GM19351 (cell line): ENCODE results near the gene CMYA5.
A peak's percentile ranks its signal among the peaks of the same experiment; 100 is the strongest.
"Not testable (repeated sequence)": the region's sequence is repeated elsewhere in the genome, so short reads cannot be mapped to it uniquely, and the experiment has no call there.

ENCODE experiments used
- ATAC-seq: cut with Tn5 transposase; IDR thresholded peaks from one replicate; pipeline ENCODE4 v1.9.1; 2021; ENCODE audit warnings: mild to moderate bottlenecking, moderate library complexity; ENCODE audit not compliant: unreplicated experiment

CMYA5 gene

DNA sequence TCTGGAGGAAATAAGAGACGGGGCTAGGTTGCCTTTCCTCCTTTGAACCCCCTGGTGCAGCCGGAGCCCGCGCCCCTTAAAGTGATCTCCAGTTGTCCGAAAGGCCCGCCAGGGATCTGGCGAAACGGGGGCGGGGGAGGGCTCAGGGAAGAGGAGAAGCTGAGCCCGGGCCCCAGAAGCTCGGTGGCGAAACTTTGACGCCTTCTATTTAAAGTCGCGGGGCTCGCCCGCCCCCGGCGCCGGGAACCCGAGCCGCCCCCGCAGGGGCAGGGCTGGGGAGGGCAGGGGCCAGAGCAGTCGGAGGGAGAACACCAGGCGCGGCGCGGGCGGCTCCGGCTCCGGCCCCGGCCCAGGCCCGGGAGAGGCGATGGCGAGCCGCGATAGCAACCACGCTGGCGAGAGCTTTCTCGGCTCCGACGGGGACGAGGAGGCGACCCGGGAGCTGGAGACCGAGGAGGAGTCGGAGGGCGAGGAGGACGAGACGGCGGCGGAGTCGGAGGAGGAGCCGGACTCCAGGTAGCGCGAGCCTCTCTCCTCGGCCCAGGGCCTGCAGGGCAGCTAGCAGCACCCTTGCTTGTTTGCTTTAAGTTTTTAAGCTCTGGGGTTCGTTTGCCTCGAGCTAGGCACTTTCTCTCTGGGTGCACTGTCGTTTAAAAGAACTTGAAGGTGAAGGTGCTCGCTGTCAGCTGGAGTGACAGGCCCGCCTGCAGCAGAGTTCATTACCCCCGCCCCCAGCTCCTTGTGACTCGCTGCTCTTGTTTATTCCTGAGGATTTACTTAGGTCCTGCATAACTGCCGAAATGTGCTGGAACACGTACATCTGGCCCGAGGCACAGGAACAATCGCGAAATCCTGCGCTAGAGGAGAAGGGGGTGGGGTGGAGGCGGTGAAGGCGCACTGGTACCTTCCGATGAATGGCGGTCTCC lies at the start of gene CMYA5:
Gene CMYA5, plus strand, starts transcription at position 296 of the 926 bp plus-strand sequence. Its CDS starts 72 bp downstream, at position 368.
- ATAC-seq = no peak

DNA sequence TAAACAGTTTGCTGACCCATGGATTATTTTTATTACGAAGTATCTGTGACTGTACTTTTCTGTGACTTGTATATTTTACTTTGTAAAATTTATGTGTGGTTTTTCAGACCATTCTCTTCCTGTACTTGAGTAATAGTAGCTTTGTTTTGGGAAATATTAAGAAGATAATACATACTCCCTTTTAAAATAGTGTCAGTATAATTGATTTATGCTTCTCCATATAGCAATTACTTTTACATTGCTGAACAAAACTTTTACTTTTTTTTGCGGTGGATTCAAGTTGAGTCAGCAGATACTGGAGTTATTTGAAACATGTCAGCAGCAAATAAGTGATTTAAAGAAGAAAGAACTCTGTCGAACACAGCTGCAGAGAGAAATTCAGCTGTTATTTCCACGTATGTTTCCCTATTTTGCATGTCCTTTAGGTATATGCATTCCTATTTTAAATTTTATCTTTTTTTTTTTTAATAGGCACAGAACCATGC lies 49.0 kb upstream of the CMYA5 start:
- ATAC-seq = no peak

DNA sequence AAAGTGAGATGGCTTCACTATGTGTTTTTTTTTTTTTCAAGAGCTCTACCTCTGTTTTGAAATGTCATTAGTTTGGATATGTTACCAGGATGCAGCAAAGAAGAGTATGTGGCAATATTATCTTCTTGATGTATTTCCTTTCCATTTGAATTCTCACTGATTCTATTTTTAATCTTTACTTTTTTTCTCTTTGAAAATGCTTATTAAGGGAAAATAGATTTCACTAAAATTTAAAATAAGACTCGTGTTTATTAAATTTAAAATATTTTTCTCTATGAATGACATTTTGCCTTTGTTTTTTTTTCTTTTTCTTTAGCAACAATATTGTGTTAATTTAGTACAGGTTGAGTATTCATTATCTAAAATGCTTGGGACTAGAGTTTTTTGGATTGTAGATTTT lies 48.2 kb upstream of the CMYA5 start:
- ATAC-seq = no peak

DNA sequence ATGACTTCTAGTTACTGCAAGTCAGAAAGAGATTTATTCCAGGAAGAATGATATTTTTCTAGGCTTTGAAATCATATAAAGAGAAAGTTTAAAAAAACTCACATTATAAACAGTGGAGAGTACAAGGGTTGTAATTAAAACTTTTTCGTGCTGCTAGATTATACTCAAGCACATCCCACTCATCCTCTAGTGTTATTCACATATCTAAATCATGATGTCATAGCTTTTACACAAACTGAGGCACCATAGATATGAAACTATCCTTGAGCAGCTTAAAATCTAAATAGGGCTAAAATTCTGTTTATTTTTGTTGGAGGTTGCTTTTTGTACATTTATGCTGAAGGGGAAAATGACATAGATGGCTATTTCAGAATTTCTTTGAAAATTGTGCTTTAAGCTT lies 47.4 kb upstream of the CMYA5 start:
- ATAC-seq = no peak

DNA sequence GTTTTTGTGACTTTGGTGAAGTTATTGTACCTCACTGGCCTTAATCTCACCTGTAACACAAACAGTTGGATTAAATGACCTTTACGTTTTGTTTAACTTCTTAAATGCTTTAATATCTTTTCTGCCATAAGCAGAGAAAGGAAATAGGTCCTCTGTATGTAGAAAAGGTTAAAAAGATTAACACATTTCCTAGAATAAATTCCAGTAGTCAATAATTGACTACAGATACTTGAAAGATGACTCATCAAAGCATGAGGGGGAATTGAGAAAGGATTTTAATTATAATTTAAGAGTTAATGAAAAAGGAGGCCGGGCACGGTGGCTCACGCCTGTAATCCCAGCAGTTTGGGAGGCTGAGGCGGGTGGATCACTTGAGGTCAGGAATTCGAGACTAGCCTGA lies 35.8 kb upstream of the CMYA5 start:
- no peak for ATAC-seq

DNA sequence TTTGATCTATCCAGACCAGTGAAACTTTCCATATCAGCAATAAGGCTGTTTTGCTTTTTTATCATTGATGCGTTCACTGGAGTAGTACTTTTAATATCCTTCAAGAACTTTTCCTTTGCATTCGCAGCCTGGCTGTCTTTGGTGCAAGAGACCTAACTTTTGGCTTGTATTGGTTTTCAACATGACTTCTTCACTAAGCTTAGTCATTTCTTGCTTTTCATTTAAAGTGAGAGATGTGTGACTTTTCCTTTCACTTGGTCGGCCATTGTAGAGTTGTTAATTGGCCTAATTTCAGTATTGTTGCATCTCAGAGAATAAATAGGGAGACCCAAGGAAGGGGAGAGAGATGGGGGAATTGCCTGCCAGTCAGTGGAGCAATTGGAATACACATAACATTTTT lies 26.4 kb upstream of the CMYA5 start:
- ATAC-seq = no peak

DNA sequence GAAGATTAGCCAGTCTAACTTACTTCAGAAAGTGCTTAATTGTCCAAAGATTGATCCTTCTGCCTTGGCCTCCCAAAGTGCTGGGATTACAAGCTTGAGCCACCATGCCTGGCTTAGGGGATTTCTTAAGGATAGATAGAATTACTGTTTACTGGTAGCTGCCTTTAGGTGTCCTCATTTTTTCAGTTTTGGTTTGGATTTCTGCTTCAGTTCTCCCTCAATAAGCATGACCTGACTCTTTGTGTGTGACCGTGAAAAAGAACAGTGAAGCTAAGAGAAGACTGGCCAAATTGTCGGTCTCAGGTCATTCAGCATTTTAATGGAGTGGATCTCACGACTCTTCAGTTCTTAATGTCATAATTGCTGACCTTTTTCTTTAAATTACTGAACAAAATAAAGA lies 22.9 kb upstream of the CMYA5 start:
- ATAC-seq = no peak

DNA sequence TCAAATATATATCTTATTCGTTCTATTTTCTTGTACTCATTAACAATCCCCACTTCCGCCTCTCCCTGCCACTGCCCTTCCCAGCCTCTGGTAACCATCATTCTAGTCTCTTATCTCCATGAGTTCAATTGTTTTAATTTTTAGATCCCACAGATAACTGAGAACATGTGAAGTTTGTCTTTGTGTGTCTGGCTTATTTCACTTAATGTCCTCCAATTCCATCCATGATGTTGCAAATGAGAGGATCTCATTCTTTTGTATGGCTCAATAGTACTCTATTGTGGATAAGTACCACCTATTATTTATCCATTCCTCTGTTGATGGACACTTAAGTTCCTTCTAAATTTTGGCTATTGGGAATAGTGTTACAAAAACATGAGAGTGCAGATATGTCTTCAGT lies 17.2 kb upstream of the CMYA5 start:
- ATAC-seq = no peak

DNA sequence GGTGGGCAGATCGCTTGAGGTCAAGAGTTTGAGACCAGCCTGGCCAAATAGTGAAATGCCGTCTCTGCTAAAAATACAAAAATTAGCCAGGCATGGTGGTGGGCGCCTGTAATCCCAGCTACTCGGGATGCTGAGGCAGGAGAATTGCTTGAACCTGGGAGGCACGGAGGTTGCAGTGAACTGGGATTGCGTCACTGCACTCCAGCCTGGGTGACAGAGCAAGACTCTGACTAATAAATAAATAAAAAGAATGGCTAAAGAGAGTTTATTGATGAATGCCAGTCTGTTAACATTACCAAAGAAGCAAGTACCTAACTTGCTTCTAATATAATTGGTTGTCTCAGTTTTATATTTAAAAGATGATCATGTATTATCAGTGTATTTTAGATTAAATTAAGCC lies 13.3 kb upstream of the CMYA5 start:
- ATAC-seq = not testable (repeated sequence)

DNA sequence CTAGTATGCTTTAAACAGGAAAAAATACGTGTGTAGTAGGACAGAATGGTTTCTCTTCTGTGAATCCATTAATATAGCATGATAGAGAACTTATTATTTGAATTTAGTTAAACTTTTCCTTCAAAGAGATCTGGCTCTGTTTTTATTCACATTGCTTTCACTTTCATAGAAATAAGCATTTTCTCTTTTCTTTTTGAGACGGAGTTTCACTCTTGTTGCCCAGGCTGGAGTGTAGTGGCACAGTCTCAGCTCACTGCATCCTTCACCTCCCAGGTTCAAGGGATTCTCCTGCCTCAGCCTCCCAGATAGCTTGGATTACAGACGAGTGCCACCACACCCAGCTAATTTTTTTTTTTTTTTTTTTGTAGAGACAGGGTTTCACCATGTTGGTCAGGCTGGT lies 7.5 kb upstream of the CMYA5 start:
- not testable (repeated sequence) for ATAC-seq

DNA sequence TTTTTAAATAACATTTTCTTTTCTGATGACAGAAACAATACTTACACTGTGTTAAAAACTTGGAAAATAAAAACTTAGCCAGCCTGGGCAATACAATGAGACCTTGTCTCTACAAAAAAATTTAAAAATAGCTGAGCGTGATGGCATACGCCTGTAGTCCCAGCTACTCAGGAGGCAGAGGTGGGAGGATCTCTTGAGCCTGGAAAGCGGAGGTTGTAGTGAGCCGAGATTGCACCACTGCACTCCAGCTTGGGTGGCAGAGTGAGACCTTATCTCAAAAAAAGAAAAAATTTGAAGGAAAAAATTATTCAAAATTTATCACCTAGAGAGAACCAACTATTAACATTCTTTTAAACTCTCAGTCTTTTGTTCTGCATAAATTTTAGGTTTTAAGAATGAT lies 4.9 kb upstream of the CMYA5 start:
- ATAC-seq = no peak

DNA sequence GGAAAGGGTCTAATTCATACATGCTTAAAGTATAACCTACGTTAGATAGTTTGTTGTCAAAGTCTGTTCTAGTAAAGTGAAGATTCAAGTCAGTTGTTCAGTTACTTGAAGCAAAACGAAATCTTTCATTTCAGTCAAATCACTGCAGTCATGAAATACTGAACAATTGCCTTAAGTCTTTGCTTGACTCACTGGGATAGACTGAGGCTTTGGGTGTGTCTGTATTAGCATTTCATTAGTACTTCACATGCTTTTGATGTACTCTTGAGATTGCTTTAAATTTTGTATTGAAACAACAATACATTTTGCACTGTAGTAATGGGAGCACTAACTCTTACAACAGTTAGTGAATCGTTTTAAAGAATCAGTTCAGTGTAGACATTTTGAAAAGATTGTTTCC lies 4.0 kb upstream of the CMYA5 start:
- ATAC-seq = no peak

DNA sequence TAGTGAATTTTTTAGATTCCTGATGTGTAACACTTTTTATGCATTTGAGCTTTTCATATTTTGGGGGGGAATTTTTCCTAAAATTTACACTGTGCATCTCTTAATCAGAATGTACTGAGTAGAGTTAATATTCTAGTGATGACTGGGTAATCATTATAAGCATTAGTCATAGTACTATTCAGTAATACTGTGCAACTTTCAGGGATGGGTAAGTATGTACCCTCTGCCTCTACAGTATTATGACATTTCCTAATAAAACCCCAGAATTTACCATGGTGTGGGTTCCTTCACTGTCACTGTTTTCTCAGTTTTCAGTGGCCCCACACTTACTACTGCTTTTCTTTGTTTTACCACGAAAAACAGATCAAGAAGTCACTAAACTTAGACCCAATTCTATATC lies 2.8 kb upstream of the CMYA5 start:
- ATAC-seq = no peak

DNA sequence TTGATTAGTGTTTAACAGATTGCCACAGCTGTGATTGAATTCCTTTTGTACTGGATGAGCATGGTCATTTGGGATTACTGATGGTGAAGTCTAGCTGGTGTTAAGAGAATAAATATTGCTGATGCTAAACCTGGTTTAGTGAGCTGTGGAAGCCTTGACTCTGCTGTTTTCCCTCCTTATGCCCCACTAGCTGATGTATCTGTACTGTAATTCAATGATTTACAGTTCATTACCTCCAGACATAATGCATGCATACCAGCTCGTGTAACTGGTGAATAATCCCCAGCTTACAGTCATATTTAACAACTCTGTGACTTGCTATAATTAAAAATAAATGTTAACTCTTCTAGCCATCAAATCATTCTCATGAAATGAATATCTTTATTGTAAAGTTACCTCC lies 1.7 kb upstream of the CMYA5 start:
- ATAC-seq = no peak

DNA sequence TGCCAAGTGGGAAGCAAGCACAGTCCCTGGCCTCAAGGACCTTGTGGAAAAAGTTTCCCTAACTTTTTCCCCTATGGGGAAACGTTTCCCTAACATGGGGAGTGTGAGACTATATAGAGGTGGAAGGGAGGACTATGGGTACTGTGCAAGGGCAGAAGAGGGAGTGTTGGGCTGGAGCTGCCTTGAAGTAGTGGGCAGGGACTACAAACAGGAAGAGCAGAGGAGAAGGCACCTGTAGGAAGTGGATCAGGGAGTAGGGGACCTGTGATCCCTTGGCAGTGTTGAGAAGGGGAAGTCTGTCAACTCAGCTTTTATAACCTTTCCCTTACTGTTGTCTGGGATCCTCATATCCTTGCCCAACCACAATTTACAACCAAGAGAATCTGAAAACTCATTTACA lies 1.4 kb downstream of the CMYA5 start:
- ATAC-seq = no peak

DNA sequence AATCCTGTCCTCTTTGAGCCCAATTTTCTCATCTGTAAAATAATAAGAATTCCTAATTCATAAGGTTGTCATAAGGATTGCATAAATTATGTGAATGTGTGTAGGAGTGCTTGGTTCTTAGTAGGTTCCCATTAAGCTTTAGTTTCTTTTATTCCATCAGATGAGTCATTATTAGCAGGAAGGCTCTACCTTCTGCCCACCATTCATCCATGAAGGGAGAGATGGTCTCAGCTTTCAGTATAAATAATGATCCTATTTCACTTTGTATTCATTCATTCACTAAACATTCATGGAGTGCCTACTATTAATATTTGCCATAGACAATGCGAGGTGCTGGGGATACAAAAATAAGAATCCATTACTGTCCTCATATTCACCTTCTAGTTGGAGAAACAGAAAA lies 3.0 kb downstream of the CMYA5 start:
- no peak for ATAC-seq

DNA sequence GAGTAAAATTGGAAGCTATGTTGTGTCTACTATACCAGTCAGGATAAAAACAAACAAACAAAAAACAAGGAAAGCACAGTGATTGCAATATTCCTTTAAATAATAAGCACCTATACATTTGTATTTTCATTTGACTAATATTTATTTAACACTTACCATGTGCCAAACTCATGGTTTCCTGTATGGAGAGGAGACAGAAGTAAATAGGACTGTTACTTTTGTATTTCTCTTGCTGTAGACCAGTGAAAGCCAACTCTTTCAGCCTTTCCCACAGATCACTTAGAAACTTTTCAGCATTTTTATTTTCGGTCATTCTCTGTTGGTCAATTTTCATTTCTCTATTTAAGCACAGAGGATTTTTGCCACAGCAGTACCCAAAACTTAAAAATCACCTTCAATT lies 4.5 kb downstream of the CMYA5 start:
- no peak for ATAC-seq

DNA sequence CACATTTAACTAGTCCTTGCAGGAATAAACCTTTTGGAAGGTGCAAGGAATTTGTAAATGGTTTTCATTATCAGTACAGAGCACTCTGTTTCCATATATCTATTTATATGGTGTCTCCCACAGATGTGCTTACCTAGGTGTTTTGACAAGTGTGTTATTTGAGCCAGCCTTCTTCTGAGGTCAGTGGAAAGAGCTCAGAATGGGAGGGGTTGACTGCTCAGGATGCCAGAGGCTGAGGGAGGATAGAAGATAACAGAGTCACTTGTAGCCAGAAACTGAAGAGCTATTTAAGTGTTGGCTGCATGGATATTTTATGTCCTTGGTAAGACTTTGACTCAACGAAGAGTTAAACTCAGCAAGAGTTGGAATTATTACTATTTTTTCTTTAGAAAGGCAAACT lies 5.0 kb downstream of the CMYA5 start:
- no peak for ATAC-seq

DNA sequence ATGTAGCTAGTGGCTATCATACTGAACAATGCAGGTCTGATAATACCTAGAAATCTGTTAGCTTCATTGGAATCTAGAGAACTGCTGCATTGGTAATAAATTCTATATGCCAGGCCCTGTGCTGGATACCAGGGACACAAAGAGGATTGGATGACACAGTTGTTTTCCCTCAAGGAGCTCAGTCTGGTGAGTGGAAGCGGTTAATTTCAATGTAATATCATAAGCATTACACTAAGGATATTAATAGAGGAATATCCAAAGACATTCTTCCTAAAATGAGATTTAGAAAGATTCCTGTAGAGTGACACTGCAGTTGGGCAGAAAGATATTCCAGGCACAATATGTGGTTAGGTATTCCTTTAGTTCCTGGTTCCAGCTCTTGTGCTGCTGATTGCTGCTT lies 5.9 kb downstream of the CMYA5 start:
- ATAC-seq = no peak

DNA sequence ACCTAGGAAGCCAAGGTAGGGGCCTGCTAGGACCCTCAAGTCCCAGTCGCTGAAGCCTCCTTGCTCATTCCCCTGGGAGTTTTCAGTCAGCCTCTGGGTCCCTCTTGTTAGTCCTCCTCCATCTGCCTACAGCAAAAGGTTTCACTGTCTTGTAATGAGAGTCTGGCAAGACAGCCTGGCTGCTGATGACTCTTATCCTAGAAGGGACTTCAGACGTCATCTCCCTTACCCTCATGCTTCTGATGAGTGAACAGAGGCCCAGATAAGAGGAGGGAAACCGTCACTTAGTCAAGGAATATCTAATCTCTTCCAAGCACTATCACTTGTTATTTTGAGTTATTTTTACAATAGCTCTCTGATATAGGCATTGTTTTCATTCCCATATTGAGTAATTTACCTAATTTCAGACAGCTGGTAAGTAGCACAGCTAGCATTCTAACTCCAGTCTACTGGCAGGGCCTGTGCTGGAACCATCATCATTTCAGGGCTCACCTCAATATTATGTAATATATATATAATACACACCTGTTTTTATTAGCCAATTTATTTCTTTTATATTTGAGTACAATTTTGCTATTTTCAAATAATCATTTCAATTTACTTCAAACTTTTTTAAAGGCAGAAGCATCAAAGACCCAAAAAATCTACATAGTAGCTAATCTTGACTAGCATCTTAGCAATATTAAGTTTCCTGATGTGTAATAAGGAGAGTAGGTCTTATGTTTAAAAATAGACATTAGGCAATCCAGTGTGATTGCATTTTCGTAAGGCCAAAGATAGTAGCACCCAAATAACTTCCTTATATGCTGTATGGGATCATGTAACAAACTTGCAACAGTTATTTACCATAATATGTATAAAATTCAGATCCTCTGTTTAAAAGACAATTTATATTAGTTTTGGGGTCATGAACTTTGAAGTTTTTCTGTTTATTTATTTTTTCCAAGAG lies 7.9 kb downstream of the CMYA5 start:
- no peak for ATAC-seq

DNA sequence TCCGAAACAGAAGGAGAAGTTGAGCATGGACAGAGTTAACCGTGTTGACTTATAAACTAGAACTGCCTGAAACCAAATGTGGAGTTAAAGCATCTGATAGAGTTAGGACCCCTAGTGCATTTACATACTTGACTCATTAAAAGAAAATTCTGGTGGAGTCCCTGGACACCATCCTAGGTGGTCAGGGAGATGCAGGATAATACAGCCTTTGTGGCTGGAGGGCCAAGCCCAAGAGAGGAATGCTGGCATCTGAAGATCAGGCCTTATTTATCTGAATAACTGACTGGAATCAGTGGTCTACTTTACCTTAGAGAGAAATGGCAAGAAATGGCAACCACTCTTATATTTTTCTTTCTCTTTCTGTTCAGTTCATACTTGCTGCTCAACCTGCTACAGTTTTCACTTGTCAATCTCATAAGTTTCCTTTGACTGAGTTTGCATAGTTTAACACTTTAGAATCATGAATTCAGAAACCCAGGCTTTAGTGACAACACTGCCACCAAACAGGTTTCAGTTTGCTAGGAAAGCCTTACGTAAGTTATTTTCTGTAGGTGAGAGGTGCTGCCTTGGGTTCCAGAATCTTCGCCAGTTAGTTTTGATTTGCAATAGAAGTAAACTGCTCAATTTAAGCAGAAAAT lies 10.2 kb downstream of the CMYA5 start:
- ATAC-seq = peak; percentile 89
